Subcutaneous abdominal adipose tissue (tissue), 5 donors: ENCODE results near the gene TAS1R1.
A peak's percentile ranks its signal among the peaks of the same experiment; 100 is the strongest.
"Not testable (repeated sequence)": the region's sequence is repeated elsewhere in the genome, so short reads cannot be mapped to it uniquely, and the experiment has no call there.

ENCODE experiments used
- H3K27ac ChIP-seq: one replicate; pipeline ENCODE4 v1.7.0; 2013; ENCODE audit warnings: low read depth, mild to moderate bottlenecking, inconsistent platforms, low read length, moderate library complexity
- H3K27me3 ChIP-seq, 5 donors: one replicate each; pipeline ENCODE4 v1.7.0; 2013; ENCODE audit warnings: low read length in 5 of 5, inconsistent platforms in 1 of 5; ENCODE audit not compliant: control insufficient read depth in 5 of 5, insufficient read depth in 4 of 5
- H3K36me3 ChIP-seq, 5 donors: one replicate each; pipeline ENCODE4 v1.7.0; 2013; ENCODE audit warnings: low read length in 5 of 5; ENCODE audit not compliant: control insufficient read depth in 5 of 5, insufficient read depth in 5 of 5
- H3K4me1 ChIP-seq, 5 donors: one replicate each; pipeline ENCODE4 v1.7.0; 2013; ENCODE audit warnings: low read length in 5 of 5, mild to moderate bottlenecking in 3 of 5, moderate library complexity in 1 of 5; ENCODE audit not compliant: control insufficient read depth in 5 of 5, insufficient read depth in 5 of 5
- H3K4me3 ChIP-seq, 5 donors: one replicate each; pipeline ENCODE4 v1.7.0; 2013; ENCODE audit warnings: low read length in 5 of 5, low read depth in 1 of 5
- H3K9ac ChIP-seq, 5 donors: one replicate each; pipeline ENCODE4 v1.7.0; 2013; ENCODE audit warnings: low read length in 5 of 5, mild to moderate bottlenecking in 4 of 5, moderate library complexity in 3 of 5
- H3K9me3 ChIP-seq, 5 donors: one replicate each; pipeline ENCODE4 v1.7.0; 2013; ENCODE audit warnings: low read length in 5 of 5; ENCODE audit not compliant: control insufficient read depth in 5 of 5
- donor health status: healthy.
- donor health status: healthy.
- donor health status: healthy.
- donor health status: healthy.
- donor health status: healthy.

Gene TAS1R1

DNA sequence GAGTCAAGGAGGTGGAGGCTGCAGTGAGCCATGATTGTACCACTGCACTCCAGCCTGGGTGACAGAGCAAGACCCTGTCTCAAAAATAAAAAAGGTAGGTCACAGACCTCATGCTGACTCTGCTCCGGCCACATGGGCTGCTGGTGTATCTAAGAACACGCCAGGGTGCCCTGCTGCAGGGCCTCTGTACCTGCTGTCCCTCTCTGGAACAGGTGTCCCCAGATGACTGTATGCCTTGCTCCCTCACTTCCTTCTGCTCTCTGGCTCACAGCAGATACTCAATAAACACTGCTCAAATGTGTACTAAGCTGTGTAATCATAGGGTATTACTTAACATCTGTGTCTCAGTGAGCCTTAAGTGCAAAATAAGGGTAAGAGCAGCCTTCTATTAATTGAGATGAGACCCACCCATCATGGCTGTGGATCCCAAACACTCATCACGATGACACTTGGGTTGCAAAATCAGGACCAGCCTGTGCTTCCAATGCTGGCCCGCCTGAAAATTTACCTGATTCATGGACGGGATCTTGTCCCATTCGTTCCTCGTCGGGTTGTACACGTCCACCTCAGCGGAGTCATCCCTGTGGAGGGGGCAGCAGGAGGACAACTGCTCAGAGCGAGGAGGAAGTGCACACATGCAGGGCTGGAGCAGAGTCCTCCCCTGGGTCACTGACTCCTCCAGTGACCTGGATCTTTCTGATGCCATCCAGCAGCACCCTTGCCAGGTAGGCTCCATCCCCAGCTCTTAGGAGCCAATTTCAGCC lies 40.1 kb downstream of the TAS1R1 start:
- no peak overlapping the region for H3K9ac ChIP-seq
- H3K9me3 ChIP-seq, result no peaks in the 10 kb centered on the region
- H3K36me3 ChIP-seq, result peaks cover 0 to 92% (median 75%) of the 10 kb centered on the region in 5 donors
- peaks cover 15 to 88% (median 69%) of the 10 kb centered on the region in 5 donors for H3K4me1 ChIP-seq
- no peak overlapping the region for H3K4me3 ChIP-seq
- no peaks in the 10 kb centered on the region for H3K27me3 ChIP-seq
- no peak overlapping the region for H3K27ac ChIP-seq

GRCh38 chr1:6596351-6596750 lies 41.2 kb downstream of the TAS1R1 start:
- Histone ChIP-seq H3K4me1 (peaks cover 17 to 86% (median 65%) of the 10 kb centered on the region in 5 donors), H3K9me3 (no peaks in the 10 kb centered on the region), H3K27ac (peak overlapping the region; percentile 100), H3K27me3 (no peaks in the 10 kb centered on the region), H3K9ac (peak overlapping the region in 2 of 5 donors; percentile 8 to 60), H3K4me3 (peak overlapping the region in 3 of 5 donors; percentile 12 to 49 (median 40)), H3K36me3 (peaks cover 0 to 81% (median 68%) of the 10 kb centered on the region in 5 donors)

- peak overlapping the region in 2 of 5 donors; percentile 8 to 60 for H3K9ac ChIP-seq
- H3K9me3 ChIP-seq, result no peaks in the 10 kb centered on the region
- H3K36me3 ChIP-seq, result peaks cover 0 to 73% (median 61%) of the 10 kb centered on the region in 5 donors
- peak overlapping the region in 4 of 5 donors; percentile 7 to 49 (median 26) for H3K4me3 ChIP-seq
- H3K27me3 ChIP-seq, result no peaks in the 10 kb centered on the region
- H3K4me1 ChIP-seq, result peaks cover 16 to 83% (median 63%) of the 10 kb centered on the region in 5 donors
- peak overlapping the region; percentile 100 for H3K27ac ChIP-seq
These were observed 42.0 kb downstream of the TAS1R1 start for GRCh38 chr1:6596886-6597776.

- Histone ChIP-seq H3K4me1 (peaks cover 16 to 77% (median 56%) of the 10 kb centered on the region in 5 donors), H3K27ac (peak overlapping the region; percentile 100), H3K27me3 (no peaks in the 10 kb centered on the region), H3K9me3 (no peaks in the 10 kb centered on the region), H3K36me3 (peaks cover 0 to 67% (median 55%) of the 10 kb centered on the region in 5 donors), H3K9ac (peak overlapping the region in 1 of 5 donors; percentile 57), H3K4me3 (peak overlapping the region in 3 of 5 donors; percentile 12 to 38 (median 19))
These were observed 42.6 kb downstream of the TAS1R1 start for GRCh38 chr1:6597777-6598131.

GRCh38 chr1:6599141-6599975 lies 44.3 kb downstream of the TAS1R1 start:
- Histone ChIP-seq H3K9me3 (no peaks in the 10 kb centered on the region), H3K9ac (peak overlapping the region in 4 of 5 donors; percentile 26 to 85 (median 64)), H3K4me3 (peak overlapping the region; percentile 93 to 99 (median 96)), H3K4me1 (peaks cover 19 to 84% (median 61%) of the 10 kb centered on the region in 5 donors), H3K27me3 (no peaks in the 10 kb centered on the region), H3K27ac (peak overlapping the region; percentile 100), H3K36me3 (peaks cover 0 to 50% (median 39%) of the 10 kb centered on the region in 5 donors)

- H3K36me3 ChIP-seq, result peaks cover 0 to 44% (median 35%) of the 10 kb centered on the region in 5 donors
- H3K9ac ChIP-seq, result peak overlapping the region in 4 of 5 donors; percentile 85 to 99 (median 98)
- H3K27ac ChIP-seq, result peak overlapping the region; percentile 100
- H3K4me1 ChIP-seq, result peaks cover 19 to 91% (median 67%) of the 10 kb centered on the region in 5 donors
- peak overlapping the region; percentile 93 to 99 (median 96) for H3K4me3 ChIP-seq
- not testable (repeated sequence) for H3K27me3 ChIP-seq, H3K9me3 ChIP-seq
These were observed 44.9 kb downstream of the TAS1R1 start for GRCh38 chr1:6599991-6600390.

- Histone ChIP-seq H3K36me3 (peaks cover 0 to 39% (median 29%) of the 10 kb centered on the region in 5 donors), H3K27ac (peak overlapping the region; percentile 100), H3K4me1 (peaks cover 19 to 91% (median 71%) of the 10 kb centered on the region in 5 donors), H3K27me3 (no peaks in the 10 kb centered on the region), H3K9ac (peak overlapping the region; percentile 85 to 99 (median 98)), H3K4me3 (peak overlapping the region; percentile 93 to 99 (median 96)), H3K9me3 (no peaks in the 10 kb centered on the region)
These were observed 45.4 kb downstream of the TAS1R1 start for GRCh38 chr1:6600410-6601048.

- no peaks in the 10 kb centered on the region for H3K9me3 ChIP-seq
- peaks cover 0 to 31% (median 22%) of the 10 kb centered on the region in 5 donors for H3K36me3 ChIP-seq
- peaks cover 19 to 83% (median 67%) of the 10 kb centered on the region in 5 donors for H3K4me1 ChIP-seq
- peak overlapping the region; percentile 93 to 99 (median 96) for H3K4me3 ChIP-seq
- peak overlapping the region; percentile 85 to 99 (median 98) for H3K9ac ChIP-seq
- no peaks in the 10 kb centered on the region for H3K27me3 ChIP-seq
- peak overlapping the region; percentile 100 for H3K27ac ChIP-seq
These were observed 46.2 kb downstream of the TAS1R1 start for GRCh38 chr1:6601049-6601922.
